Endothelial cell of umbilical vein (primary cell): ENCODE results near the gene TRAF7.

Experiments
- EZH2 ChIP-seq: IDR thresholded peaks from 2 replicates; pipeline ENCODE4 v1.6.1; 2012; ENCODE audit warnings: borderline replicate concordance, low read depth, mild to moderate bottlenecking, moderate library complexity, low read length, inconsistent platforms; ENCODE audit not compliant: severe bottlenecking
- FOS ChIP-seq: IDR thresholded peaks from 2 replicates; pipeline ENCODE4 v1.6.1; 2011; ENCODE audit warnings: mild to moderate bottlenecking, low read length, moderate library complexity, borderline replicate concordance; ENCODE audit not compliant: insufficient read depth
- GATA2 ChIP-seq: IDR thresholded peaks from 2 replicates; pipeline ENCODE4 v1.7.0; 2011; ENCODE audit warnings: low read depth, mild to moderate bottlenecking, moderate library complexity, mixed read lengths, low read length; ENCODE audit not compliant: insufficient read length, insufficient read depth
- MAX ChIP-seq: IDR thresholded peaks from 2 replicates; pipeline ENCODE4 v1.6.1; 2011; ENCODE audit not compliant: insufficient read depth, insufficient read length
- POLR2A ChIP-seq: IDR thresholded peaks from 2 replicates; pipeline ENCODE4 v1.6.1; 2012; ENCODE audit warnings: low read depth, mild to moderate bottlenecking, control low read depth, low read length
- POLR2AphosphoS5 ChIP-seq: IDR thresholded peaks from 2 replicates; pipeline ENCODE4 v1.6.1; 2012; ENCODE audit warnings: low read depth, mild to moderate bottlenecking, control low read depth, low read length, moderate library complexity; ENCODE audit not compliant: insufficient read depth
- TF ChIP-seq, protein P1 (sequence below), 2 donors: IDR thresholded peaks; 1 replicate in 1 of 2; 2 replicates in 1 of 2; pipeline ENCODE4 v1.5.1; 2011; ENCODE audit warnings: low read length in 2 of 2, mild to moderate bottlenecking in 2 of 2, moderate library complexity in 2 of 2, control low read depth in 1 of 2, inconsistent platforms in 1 of 2, low read depth in 1 of 2; ENCODE audit not compliant: insufficient read depth in 1 of 2; ENCODE audit errors: extremely low read depth in 1 of 2

DNA sequence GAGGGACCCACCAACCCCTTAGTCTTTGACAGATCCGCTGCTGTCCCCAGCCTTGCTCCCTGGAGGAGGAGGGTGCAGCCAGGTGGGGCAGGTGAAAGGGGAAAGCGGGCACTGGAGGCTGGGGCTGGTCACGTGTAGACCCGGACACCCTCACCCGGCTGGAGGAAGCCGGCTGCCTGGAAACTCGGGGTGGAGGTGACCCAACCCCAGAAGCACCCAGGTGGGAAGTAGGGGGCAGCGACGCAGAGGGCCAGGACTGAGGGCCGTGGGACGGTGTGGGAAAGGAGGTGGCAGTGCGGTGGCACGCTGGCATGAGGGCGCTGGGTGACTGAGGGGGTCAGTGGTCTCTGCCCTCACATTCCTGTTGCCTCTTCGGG, 2.7 kb downstream of the TRAF7 start:
- TF ChIP-seq, protein P1, sequence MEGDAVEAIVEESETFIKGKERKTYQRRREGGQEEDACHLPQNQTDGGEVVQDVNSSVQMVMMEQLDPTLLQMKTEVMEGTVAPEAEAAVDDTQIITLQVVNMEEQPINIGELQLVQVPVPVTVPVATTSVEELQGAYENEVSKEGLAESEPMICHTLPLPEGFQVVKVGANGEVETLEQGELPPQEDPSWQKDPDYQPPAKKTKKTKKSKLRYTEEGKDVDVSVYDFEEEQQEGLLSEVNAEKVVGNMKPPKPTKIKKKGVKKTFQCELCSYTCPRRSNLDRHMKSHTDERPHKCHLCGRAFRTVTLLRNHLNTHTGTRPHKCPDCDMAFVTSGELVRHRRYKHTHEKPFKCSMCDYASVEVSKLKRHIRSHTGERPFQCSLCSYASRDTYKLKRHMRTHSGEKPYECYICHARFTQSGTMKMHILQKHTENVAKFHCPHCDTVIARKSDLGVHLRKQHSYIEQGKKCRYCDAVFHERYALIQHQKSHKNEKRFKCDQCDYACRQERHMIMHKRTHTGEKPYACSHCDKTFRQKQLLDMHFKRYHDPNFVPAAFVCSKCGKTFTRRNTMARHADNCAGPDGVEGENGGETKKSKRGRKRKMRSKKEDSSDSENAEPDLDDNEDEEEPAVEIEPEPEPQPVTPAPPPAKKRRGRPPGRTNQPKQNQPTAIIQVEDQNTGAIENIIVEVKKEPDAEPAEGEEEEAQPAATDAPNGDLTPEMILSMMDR (IDR thresholded peaks at IDR 0.05; ENCODE audit: extremely low read depth in 1 of 2, insufficient read depth in 1 of 2, low read depth in 1 of 2, low read length in 2 of 2): no peak
- TF ChIP-seq FOS (no peak), POLR2A (no peak), MAX (no peak), EZH2 (no peak), POLR2AphosphoS5 (no peak), GATA2 (no peak)
